Panc1 (cell line): ENCODE measurements around the gene INPPL1.

Experiments
- POLR2AphosphoS5 ChIP-seq: IDR thresholded peaks from 2 replicates; pipeline ENCODE4 v1.6.1; 2012; ENCODE audit warnings: mild to moderate bottlenecking, low read depth, low read length, moderate library complexity
- TCF7L2 ChIP-seq: IDR thresholded peaks from 2 replicates; pipeline ENCODE4 v1.6.1; 2011; ENCODE audit warnings: mild to moderate bottlenecking, low read depth, low read length, inconsistent platforms
- TF ChIP-seq, protein P1 (sequence below): fragments of 450-650 bp; IDR thresholded peaks from 2 replicates; pipeline ENCODE4 v1.5.1; 2017; ENCODE audit warnings: mild to moderate bottlenecking

DNA sequence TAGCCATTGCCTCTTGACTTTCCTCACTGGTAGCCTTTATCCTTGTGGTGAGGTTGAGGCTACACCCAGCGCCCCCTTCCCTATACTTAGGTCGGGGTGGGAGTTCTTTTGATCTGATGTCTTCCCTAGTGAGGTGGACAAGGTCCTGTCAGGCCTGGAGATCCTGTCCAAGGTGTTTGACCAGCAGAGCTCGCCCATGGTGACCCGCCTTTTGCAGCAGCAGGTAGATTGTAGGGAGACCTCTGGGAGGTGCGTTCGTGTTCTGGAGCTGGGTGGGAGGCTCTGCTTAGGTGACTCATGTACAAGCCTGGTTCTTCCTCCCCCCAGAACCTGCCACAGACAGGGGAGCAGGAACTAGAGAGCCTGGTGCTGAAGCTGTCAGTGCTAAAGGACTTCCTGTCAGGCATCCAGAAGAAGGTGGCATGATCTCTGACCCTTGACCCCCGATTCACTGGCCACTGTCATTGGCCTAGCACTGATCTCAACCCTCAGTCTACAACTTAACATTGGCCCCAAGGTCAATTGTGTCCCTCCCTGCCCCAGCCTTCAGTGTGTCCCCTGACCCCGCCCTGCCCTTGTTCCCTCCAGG, 4.9 kb downstream of the INPPL1 start:
- TF ChIP-seq, protein P1, sequence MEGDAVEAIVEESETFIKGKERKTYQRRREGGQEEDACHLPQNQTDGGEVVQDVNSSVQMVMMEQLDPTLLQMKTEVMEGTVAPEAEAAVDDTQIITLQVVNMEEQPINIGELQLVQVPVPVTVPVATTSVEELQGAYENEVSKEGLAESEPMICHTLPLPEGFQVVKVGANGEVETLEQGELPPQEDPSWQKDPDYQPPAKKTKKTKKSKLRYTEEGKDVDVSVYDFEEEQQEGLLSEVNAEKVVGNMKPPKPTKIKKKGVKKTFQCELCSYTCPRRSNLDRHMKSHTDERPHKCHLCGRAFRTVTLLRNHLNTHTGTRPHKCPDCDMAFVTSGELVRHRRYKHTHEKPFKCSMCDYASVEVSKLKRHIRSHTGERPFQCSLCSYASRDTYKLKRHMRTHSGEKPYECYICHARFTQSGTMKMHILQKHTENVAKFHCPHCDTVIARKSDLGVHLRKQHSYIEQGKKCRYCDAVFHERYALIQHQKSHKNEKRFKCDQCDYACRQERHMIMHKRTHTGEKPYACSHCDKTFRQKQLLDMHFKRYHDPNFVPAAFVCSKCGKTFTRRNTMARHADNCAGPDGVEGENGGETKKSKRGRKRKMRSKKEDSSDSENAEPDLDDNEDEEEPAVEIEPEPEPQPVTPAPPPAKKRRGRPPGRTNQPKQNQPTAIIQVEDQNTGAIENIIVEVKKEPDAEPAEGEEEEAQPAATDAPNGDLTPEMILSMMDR: no peak
- no peak for TF ChIP-seq POLR2AphosphoS5
- no peak for TF ChIP-seq TCF7L2
